Brain pericyte (primary cell): ENCODE results near the gene PRR20G.
"Not testable (repeated sequence)": the region's sequence is repeated elsewhere in the genome, so short reads cannot be mapped to it uniquely, and the experiment has no call there.

ENCODE experiments used
- DNase-seq: peaks from one replicate; pipeline ENCODE4 v3.0.0-alpha.2; 2012; ENCODE audit warnings: low read depth, low spot score

Gene PRR20G

DNA sequence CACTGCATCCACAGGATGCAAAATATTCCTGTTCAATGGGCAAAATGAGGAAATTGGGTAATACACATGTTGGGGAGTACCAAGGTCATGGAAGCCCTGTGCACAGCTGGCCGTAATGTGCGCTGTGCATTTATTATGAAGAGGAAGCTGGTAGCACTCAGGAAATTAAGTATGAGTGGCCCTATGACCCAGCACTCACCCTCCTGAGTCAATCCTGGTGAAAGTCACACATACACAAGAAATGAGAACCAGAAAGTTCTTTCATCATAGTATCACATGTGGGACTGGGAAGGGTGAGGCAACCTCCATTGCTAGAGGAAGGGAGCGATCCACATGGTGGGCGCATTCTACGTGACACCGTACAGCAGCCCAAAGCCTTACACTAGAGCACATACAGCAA is 11.4 kb upstream of the PRR20G start:
- DNase-seq, result no peak

DNA sequence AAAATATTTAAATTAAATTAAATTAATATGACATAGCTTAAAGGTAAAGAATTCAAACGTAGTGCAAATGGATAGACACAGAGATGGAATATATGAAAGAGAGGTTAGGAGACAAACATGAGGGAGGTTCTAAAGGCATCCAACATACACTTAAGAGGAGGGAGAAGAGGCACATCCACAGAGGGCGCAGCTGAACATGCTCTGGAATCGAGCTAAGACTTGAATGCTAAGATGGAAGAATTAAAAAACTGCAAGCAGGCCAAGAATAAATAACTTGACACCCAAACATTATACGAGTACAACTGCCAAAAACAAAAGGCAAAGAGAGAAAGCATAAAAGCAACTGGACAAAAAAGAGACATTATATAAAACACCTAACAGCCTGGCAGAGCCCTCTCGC is 9.1 kb upstream of the PRR20G start:
- no peak for DNase-seq

DNA sequence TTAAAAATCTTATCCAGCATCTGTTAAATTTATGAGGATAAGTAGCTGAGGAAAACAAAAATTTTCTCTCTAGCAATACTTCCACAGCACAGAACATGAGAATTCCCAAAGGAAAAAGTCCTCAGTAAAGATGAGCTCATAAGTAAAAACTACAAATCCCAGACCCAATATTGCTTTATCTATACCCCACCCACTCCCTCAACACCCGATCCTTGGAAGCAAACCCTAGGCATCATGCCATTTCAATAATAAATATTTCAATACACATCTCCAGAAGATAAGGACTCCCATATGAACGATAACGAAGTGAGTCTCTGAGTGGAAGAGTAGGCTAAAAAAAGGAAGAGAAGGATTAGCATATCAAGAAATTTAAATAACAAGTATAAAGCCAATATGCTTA is 8.3 kb upstream of the PRR20G start:
- DNase-seq, result no peak

DNA sequence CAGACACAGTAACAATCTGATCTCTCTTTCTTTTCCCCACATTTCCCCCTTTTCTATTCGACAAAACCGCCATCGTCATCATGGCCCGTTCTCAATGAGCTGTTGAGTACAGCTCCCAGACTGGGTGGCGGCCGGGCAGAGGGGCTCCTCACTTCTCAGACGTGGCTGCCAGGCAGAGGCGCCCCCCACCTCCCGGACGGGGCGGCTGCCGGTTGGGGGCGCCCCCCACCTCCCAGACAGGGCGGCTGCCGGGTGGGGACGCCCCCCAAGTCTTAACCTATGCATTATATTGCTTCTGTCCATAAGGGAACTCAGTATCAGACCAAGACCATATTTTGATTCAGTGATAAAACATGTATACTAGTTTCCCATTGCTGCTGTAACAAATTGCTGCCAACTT is 5.8 kb upstream of the PRR20G start:
- DNase-seq, result not testable (repeated sequence)

DNA sequence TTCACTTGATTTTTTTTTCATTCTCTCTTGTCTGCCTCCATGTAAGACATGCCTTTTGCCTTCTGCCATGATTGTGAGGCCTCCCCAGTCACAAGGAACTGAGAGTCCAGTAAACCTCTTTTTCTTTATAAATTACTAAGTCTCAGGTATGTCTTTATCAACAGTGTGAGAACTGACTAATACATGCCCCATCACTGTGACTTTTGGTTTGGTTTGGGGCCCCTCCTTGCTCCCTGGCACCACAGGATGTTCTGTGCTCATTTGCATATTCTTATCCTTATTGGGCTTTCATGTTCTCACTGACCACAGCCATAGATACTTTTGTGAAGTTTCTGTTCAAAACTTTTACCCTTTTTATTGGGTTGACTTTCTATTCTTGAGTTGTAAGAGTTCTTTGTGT is 3.8 kb upstream of the PRR20G start:
- DNase-seq, result no peak

DNA sequence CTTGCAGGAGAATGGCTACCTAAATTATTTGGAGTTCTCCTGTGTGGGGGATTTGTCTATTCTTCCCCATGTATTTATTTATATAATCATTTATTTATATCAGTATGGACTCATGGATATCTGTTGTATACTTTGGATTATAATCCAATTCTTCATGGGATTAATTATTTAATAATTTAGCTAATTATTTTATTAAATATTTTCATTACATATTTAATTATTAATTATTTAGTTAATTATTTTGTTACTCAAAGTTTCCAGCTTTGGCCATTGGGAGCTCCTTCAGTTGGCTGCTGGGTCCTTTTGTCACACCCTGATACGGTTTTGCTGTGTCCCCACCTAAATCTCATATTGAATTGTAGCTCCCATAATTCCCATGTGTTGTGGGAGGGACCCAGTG is 3.3 kb upstream of the PRR20G start:
- no peak for DNase-seq

DNA sequence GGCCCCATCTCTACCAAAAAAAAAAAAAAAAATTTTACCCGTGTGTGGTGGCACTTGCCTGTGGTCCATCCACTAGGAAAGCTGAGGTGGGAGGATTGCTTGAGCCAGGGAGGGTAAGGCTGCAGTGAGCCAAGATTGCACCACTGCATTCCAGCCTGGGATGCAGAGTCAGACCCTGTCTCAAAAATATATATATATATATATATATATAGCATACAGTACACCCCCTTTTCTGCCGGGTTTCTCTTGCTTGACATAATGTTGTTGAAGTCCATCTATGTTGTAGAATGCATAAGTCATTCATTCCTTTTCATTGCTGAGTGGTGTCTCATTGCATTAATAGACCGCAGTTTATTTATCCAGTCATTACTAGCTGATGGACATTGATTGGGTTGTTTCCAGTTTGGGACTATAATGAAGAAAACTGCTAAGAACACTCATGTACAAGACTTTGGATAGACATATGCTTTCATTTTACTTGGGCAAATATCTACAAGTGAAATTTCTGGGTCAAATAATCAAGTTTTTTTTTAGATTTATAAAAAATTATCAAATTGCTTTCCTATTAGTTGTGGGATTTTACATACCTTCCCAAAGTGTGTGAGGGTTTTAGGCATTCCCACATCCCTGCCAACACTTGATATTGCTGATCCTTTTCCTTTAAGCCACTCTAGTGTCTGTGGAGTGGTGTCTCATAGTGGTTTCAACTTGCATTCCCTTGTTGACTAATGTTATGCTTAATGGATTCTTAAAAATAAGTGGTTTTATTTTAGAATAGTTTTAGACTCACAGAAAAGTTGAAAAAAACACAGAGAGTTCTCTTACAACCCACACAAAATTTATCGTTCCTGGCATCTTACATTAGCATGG is 2.1 kb upstream of the PRR20G start:
- DNase-seq, result no peak

DNA sequence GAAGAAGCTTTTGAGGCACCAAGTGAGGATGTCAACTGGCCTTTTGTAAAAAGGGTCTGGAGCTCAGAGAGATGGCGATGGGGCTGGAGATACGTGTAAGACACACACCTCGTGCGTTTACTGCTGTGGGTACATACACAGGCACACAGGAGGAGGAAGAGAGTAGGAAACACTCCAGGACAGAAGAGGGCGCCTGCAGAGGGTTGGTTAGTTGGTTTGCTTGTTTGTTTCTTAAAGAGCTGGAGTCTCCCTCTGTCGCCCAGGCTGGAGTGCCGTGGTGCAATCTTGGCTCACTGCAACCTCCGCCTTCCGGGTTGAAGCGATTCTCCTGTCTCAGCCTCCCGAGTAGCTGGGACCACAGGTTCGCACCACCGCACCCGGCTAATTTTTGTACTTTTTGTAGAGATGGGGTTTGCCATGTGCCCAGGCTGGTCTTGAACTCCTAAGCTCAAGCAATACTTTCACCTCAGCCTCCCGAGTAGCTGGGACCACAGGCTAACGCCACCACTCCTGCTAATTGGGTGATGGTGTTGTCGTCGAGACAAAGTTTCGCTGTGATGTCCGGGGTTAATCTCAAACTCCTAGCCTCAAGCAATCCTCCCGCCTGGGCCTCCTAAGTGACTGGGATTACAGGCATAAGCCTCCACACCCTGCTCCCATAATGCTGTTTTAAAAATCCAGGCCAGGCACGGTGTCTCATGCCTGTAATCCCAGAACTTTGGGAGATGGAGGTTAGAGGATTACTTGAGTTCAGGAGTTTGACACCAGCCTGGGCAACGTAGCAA is 1.3 kb upstream of the PRR20G start:
- no peak for DNase-seq

DNA sequence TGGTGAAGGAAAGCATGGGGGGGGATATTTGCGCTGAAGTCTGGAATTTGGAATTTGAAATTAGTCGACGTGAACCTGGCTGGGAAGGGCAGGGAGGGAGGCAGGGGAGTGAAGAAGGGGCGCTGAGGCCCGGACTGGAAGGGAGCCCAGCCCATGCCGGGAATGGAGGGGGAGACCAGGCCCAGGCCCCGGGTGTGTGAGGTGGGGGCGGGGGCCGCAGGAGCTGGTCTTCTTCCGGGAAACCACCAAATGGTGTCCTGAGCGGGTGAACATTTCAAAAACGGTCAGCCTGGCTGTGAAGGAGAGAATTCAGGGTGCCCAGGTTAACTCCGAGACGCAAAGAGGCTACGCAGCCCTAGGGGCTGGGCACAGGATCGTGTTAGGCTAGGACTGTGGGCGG is 497 bp upstream of the PRR20G start:
- DNase-seq, result no peak

DNA sequence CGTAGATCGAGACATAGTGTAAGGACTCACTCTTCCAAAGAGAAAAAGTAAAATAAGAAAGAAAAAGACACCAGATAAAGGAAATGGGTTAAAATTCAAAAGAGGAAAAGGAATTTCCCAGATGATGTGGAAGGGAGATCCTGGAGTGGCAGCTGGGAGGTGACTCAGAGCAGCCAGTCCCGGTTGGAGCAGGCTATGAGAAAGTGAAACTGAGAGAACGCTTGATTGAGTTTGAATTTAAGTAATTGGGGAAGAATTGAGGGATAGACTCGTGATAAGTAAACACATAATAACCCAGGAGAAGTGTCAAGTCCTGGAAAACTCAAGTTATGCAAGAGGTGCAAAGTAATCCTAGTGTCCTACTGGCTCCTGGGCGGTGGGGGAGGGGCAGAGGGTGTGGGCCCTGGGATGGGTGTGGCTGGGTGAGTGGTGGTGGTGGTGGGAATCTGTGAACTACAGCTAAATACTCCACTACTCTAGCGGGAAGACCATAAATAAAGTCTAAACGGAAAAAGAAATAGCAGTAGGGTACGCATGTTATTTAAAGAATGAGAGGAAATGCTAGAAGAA is 1.2 kb downstream of the PRR20G start:
- DNase-seq, result no peak

DNA sequence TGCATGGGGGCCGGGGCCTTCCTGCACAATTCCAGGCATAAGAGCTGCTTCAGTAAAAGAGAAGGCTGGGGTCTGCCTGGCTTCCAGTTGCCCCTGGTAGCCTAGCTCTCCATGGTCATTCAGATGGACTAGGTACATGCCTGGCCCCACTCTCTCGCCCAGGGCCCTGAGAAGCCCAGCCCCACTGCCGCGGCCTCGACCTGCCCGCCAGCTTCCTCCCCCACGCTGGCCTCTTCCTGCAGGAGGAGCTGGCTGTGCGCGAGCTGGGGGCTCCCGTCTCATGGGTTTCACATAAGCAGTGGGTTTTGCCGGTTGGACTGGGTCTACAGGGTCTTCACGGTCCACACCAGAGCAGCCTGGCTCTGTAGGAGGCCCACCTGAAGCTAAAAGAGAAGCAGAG is 3.6 kb downstream of the PRR20G start:
- no peak for DNase-seq

DNA sequence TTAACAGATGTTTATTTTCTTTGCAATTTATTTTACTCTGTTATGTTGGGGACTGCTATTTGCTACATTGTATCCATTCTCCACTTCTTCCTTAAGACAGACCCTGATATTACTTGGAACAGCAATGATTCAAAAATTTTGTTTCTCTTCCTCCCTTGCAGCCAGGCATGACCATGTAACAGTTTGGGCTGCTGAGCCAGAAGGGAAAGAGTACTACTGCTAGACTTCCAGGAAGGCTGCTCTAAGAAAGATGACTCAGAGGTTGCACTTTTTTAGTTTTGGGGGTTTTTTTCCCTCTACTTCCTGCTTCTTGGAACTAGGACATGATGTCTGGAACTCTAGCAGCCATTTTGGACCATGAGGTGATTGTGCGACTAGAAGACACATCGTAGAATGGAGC is 10.3 kb downstream of the PRR20G start:
- DNase-seq, result no peak

DNA sequence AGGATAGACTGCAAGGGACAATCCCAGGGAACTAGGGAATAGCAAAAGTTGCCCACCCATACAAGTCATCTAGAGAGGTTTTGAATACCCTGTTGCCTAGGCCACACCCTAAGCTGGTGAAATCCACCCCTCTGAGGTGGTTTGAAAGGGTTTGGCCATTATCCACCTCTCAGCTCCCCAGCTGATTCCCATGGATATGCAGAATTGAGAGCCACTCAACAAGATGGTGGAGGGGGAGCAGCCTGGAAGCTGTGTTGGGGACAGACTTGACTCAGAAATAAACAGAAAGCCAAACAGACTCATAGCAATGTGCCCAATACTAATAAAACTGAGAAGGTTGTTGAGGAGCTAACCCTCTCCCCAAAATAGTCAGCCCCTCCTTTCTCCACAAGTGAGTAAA is 10.9 kb downstream of the PRR20G start:
- no peak for DNase-seq

DNA sequence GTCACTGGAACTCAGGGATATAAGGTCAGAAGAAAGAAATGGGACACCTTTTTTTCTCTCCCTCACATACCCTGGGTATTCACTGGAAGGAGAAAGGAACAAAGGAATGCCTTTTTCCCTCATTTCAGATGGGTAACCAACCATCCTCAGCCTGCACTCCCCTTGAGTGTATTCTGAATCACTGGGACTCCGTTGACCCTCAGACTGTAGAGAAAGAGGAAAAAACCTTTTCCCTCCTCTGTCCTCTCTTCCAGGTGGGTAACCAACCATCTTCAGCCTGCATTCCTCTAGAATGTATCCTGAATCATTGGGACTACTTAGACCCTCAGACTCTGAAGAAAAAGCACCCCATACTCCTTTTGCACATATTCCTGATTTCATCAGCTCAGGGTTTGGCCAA is 11.4 kb downstream of the PRR20G start:
- DNase-seq, result no peak

DNA sequence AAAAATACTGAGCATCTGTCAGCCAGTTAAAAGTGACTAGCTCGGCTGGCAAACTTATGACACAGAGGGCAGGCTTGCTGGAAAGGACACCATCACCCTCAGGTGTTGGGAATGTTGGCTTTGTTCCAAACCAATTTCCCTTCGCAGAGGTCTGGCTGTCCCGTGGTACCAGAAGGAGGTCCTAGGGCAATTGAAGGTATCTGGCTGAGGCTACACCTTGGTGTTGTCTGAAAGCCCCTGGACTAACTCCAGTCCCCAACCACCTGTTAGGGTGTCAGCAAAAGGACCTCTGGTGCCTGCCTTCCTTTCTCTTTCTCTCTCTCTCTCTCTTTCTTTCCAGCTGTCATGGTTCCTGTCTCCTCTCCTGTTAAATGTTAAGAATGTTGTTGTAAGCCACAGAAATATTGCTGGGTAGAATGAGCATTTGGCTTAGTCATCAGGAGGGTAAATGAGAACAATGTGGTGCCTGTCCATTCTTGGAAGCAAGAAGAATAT is 12.5 kb downstream of the PRR20G start:
- DNase-seq, result no peak

DNA sequence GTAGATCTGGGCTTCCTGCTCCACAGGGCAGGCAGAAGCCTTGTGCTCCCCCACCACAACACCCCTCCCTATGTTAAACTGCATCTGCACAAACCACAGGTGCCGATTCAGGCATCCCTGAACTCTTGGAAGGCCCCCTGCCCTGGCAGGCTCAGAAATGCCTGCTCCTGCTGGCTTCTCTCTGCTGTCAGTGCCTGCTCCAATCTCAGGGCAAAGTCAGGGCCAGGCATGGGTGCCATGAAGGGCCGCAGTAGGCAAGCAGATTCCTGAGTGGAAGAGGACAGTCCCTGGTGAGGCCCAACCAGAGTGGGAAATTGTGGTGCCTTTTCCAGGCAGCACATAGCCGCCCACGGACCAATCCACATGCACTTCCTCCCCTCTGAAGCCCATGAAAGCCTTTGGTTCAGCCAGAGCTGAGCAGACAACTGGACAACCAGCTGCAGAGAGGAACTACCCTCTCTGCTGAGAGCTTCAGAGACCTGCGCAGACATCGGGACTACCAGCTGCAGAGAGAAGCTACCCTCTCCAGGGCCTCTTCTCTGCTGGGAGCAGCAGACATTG is 13.6 kb downstream of the PRR20G start:
- no peak for DNase-seq

DNA sequence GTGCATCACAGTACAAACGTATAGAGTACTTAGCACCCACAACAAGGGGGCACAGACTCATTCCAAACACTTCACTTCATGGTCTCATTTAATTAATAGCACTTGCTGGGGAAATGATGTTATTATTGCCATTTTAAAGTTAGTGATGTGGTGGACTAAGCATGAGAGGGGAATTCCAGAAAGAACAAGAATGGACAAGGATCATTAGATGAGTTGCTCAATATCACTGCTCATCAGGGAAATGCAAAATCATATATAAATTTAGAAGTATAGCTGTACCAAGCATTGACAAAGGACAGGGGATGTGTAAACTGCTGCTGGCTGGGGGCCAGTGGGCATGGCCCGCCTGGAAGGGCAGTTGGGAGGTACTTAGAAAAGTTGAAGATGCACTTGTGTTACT is 14.6 kb downstream of the PRR20G start:
- no peak for DNase-seq

DNA sequence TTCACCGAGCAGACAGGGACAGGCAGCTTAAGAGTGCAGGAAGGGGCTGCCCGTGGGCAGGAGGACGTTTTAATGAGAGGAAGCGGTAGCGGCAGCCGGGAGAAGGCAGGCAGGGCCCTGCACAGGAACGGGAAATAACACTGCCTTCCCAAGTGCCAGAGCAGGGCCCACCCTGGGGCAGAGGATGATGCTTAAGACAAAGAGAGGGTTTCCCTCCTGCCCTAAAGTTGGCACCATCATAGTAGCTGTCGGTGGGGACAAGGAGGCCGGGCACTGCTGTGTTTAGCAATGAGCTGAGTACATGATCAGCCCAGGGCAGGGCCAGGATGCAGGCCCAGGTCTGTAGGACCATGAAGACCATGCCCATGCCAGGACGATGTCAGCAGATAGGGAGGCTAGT is 21.7 kb downstream of the PRR20G start:
- no peak for DNase-seq

DNA sequence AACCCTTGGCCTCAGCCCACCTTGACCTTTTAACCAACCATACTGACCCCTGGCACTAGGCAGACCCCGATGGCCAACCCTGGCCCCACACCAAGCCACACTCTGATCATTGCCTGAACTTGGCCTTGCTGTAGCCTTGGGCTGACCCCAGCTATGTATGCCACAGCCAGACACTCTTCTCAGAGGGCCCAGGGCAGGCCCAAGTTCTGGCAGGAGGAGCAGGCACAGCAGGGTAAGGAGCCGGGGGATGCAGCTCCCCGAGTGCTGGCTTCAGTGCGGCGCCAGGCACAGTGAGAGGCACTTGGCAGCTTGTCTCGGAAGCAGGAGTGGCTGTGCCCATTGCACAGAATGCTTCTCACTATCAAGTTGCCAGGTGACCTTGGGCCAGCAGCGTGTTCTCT is 22.3 kb downstream of the PRR20G start:
- no peak for DNase-seq

DNA sequence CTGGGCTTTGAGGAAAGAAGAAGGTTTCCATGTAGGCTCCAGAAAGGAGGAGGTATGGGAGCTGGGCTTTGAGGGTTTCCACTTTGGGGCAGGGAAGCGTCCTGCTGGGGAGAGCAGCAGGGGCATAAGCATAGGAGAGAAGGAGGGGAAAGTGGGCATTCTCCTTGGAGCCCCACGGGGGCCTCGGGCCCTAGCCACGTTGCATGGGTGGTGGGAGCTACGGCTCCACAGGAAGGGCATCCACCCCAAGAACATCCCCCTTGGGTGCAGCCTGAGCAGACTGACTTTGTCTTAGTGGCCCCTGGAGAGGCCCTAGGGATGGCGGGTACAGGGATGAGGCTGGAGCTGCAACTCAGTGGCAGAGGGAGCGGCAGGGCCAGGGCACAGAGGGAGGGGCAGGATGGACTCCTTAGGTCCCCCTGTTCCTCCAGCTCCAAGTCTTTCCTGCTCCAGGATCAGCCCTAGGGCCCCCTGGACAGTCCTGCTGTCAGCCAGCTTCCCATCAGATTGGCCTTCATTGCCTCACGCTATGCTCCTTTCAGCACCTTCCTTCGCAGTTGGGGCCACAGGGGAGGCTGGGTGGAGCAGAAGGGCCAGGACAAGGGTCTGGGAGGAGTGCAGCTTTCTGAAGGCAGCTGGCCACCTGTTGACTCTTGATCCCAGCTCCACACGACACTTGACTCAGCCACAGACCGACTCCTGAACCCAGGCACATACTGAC is 22.9 kb downstream of the PRR20G start:
- no peak for DNase-seq

DNA sequence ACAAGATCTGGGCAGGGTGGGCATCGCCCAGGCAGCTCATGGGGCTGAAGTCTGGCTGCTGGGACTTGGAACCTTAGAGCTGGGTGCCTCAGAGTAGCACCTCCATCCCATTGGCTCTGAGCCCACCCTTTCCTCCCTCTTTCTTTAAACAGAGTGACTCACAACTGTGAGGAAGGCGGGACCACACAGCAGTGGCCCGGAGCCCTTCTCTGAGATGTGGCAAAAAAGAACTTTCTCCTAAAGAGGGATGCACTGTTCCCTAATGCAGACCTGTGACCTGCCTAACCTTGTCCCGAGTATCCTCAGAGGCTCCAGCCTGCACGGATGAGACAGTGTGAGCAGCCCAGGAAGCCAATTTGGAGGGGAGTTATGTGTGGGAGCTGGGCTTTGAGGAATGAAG is 23.6 kb downstream of the PRR20G start:
- no peak for DNase-seq
